Measurements from ENCODE around the gene CCDC15. TPM values are rescaled to one million over a fixed set of nuclear protein-coding genes. Genes with fewer than 3 reads are reported as not detected.

Gene CCDC15
- total and polyA plus RNA-seq, 2 of the 4 experiments (the other 2 are of a cell fraction), result 1.1 to 2.0 TPM

GRCh38 chr11:125081098-125081798, 127.2 kb downstream of the CCDC15 start:
- Histone ChIP-seq H4K91ac (ENCODE audit: insufficient read depth, low read depth, low read length) (no peak overlapping the region), H3K9me1 (ENCODE audit: insufficient read depth, low read length) (peaks cover 19% of the 10 kb centered on the region), H4K8ac (ENCODE audit: low read depth in 2 of 2, low read length in 2 of 2) (no peak overlapping the region), H2AK5ac (ENCODE audit: low read depth, low read length) (no peak overlapping the region), H3K27me3 (ENCODE audit: control insufficient read depth, insufficient read depth, low read length) (no peaks in the 10 kb centered on the region), H3K36me3 (ENCODE audit: control insufficient read depth, insufficient read depth, low read length) (no peaks in the 10 kb centered on the region), H3K4me3 (ENCODE audit: insufficient read depth, low read depth, low read length) (no peak overlapping the region), H3K4me1 (ENCODE audit: control insufficient read depth, insufficient read depth, low read length) (peaks cover 11% of the 10 kb centered on the region), H3K4me2 (ENCODE audit: low read depth, low read length) (no peak overlapping the region), H2BK15ac (ENCODE audit: low read depth, low read length) (no peak overlapping the region; the same call in 2 of the 3 replicates), H3K9me3 (ENCODE audit: control insufficient read depth, insufficient read depth, low read length) (no peaks in the 10 kb centered on the region), H3K4ac (ENCODE audit: low read depth, low read length) (no peak overlapping the region), H3K14ac (replicated peaks; ENCODE audit: low read depth, low read length) (no peak overlapping the region), H2BK5ac (ENCODE audit: low read depth, low read length, poor library complexity, severe bottlenecking) (no peak overlapping the region), H3K23ac (ENCODE audit: low read depth, low read length) (no peak overlapping the region), H3K56ac (ENCODE audit: extremely low read depth, insufficient read depth, low read length) (no peak overlapping the region), H2BK120ac (ENCODE audit: low read depth, low read length) (no peak overlapping the region), H3K79me1 (ENCODE audit: low read depth in 1 of 2, low read length in 2 of 2) (no peaks in the 10 kb centered on the region), H3K27ac (ENCODE audit: insufficient read depth, low read length) (no peak overlapping the region), H3K18ac (ENCODE audit: low read depth, low read length) (no peak overlapping the region), H2AFZ (replicated peaks; ENCODE audit: low read length, poor library complexity) (peak overlapping the region; percentile 40), H4K5ac (ENCODE audit: low read depth, low read length) (no peak overlapping the region), H4K20me1 (ENCODE audit: insufficient read depth, low read length) (no peaks in the 10 kb centered on the region), H2AK9ac (replicated peaks; ENCODE audit: low read depth, low read length, poor library complexity) (no peak overlapping the region), H3K9ac (ENCODE audit: low read depth, low read length) (no peak overlapping the region), H2BK20ac (ENCODE audit: low read depth, low read length) (no peak overlapping the region)
- BruUV-seq (replicated peaks), result no TSS peak
- ATAC-seq (ENCODE audit: low read depth) (no peak), DNase-seq (no peak)
- dilution Hi-C loops (cut with HindIII; ENCODE audit: low sequenced_read_pairs, unreplicated experiment) (no loop called here), intact Hi-C loops (cut with micrococcal nuclease) (no loop called here), in situ Hi-C loops (cut with MboI; ENCODE audit: low sequenced_read_pairs) (no loop called here)
- 90% methylated on average over 4 of the region's 14 CpGs; no CpG with 5 or more reads in 1 of the 2 experiments for WGBS, 2 experiments (ENCODE audit: extremely low coverage in 2 of 2, insufficient read length in 1 of 2)
- CTCF ChIA-PET, result interaction anchor here (1.1 to 1.4 kb wide), 2 partner anchors 10 to 61 kb away, joined by 3 to 6 read pairs; no protein-coding TSS in a partner anchor
- TF ChIP-seq MXI1 (IDR thresholded peaks at IDR 0.05; ENCODE audit: borderline replicate concordance, low read depth, low read length) (no peak), CEBPB (IDR thresholded peaks at IDR 0.05; ENCODE audit: low read depth, low read length) (no peak), MAZ (IDR thresholded peaks at IDR 0.05; ENCODE audit: borderline replicate concordance, low read depth, low read length) (no peak), SMC3 (IDR thresholded peaks at IDR 0.05; ENCODE audit: low read depth, low read length) (no peak), POLR2A (IDR thresholded peaks at IDR 0.05; ENCODE audit: low read depth, low read length) (no peak), RFX5 (IDR thresholded peaks at IDR 0.05; ENCODE audit: low read depth, low read length) (no peak), RAD21 (IDR thresholded peaks at IDR 0.05; ENCODE audit: low read length) (no peak), USF2 (IDR thresholded peaks at IDR 0.05; ENCODE audit: low read depth, low read length) (no peak), RCOR1 (IDR thresholded peaks at IDR 0.05; ENCODE audit: insufficient replicate concordance, low read length) (no peak), CTCF (conservative IDR thresholded peaks at IDR 0.05; ENCODE audit: low read depth, low read length) (no peak)
- POLR2A ChIA-PET (ENCODE audit: unreplicated experiment), result no interaction called here

Measured in IMR-90 (cell line).